Thyroid gland (tissue), 4 donors: ENCODE data around the gene TLCD5.

Experiments
- POLR2A ChIP-seq, 2 donors: fragments of 450-650 bp; IDR thresholded peaks; one replicate each; pipeline ENCODE4 v1.6.1; 2017; ENCODE audit warnings: antibody characterized with exemption in 2 of 2, mild to moderate bottlenecking in 2 of 2, moderate library complexity in 1 of 2
- TF ChIP-seq, protein P1 (sequence below), 6 experiments: fragments of 200-600 bp in 3 of 6; fragments of 450-650 bp in 3 of 6; sonication (generic) in 3 of 6; IDR thresholded peaks; one replicate each; pipeline ENCODE4 v1.5.1; 2016 to 2019; ENCODE audit warnings: antibody characterized with exemption in 6 of 6, mild to moderate bottlenecking in 2 of 6, inconsistent platforms in 1 of 6, moderate library complexity in 1 of 6

DNA sequence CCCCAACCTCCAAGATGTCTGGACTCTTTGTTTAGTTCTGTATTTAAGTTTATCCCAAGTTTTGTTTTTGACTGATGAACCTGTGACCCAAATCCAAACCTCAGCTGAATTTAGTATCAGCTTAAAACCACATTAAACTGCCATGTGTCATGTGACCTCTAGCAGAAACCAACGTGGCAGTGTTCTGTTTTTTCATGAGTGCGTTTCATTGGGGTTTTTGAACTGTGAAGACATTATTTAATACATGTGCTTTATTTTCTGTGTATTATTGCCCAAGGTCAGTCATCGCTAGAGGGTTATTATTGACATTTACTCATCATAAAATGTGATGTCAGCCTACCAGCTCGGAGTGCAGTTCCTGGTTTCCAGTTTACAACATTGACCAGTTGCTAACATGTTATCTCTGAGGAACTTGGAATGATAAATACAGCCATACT is 1.8 kb downstream of the TLCD5 start:
- TF ChIP-seq, protein P1, sequence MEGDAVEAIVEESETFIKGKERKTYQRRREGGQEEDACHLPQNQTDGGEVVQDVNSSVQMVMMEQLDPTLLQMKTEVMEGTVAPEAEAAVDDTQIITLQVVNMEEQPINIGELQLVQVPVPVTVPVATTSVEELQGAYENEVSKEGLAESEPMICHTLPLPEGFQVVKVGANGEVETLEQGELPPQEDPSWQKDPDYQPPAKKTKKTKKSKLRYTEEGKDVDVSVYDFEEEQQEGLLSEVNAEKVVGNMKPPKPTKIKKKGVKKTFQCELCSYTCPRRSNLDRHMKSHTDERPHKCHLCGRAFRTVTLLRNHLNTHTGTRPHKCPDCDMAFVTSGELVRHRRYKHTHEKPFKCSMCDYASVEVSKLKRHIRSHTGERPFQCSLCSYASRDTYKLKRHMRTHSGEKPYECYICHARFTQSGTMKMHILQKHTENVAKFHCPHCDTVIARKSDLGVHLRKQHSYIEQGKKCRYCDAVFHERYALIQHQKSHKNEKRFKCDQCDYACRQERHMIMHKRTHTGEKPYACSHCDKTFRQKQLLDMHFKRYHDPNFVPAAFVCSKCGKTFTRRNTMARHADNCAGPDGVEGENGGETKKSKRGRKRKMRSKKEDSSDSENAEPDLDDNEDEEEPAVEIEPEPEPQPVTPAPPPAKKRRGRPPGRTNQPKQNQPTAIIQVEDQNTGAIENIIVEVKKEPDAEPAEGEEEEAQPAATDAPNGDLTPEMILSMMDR (IDR thresholded peaks at IDR 0.05), result no peak
- no peak for TF ChIP-seq POLR2A (IDR thresholded peaks at IDR 0.05)
